Left ventricle myocardium inferior (tissue), 1 donor: ENCODE measurements around the gene CLCNKA. TPM values are rescaled to one million over a fixed set of nuclear protein-coding genes. Genes with fewer than 3 reads are reported as not detected.
"Not testable (repeated sequence)": the region's sequence is repeated elsewhere in the genome, so short reads cannot be mapped to it uniquely, and the experiment has no call there.

Experiments
- DNase-seq: peaks from one replicate; pipeline ENCODE4 v3.0.0-alpha.2; 2020
- H3K27ac ChIP-seq: fragments of 200-600 bp; replicated peaks from 2 replicates; pipeline ENCODE4 v1.8.0; 2021
- H3K27me3 ChIP-seq: fragments of 200-600 bp; 2 replicates; pipeline ENCODE4 v1.8.0; 2021; ENCODE audit warnings: low read depth
- H3K36me3 ChIP-seq: fragments of 200-600 bp; 2 replicates; pipeline ENCODE4 v1.8.0; 2021
- H3K4me1 ChIP-seq: fragments of 200-600 bp; 2 replicates; pipeline ENCODE4 v1.8.0; 2021
- H3K4me3 ChIP-seq: fragments of 200-600 bp; 2 replicates; pipeline ENCODE4 v1.8.0; 2021; ENCODE audit warnings: mild to moderate bottlenecking, moderate library complexity
- H3K9me3 ChIP-seq: fragments of 200-600 bp; replicated peaks from 2 replicates; pipeline ENCODE4 v1.8.0; 2021
- CTCF ChIP-seq: fragments of 200-600 bp; IDR thresholded peaks from 2 replicates; pipeline ENCODE4 v1.8.0; 2021; ENCODE audit warnings: antibody characterized with exemption, mild to moderate bottlenecking, borderline replicate concordance
- intact Hi-C: fragments of 100-400 bp; cut with micrococcal nuclease; formaldehyde crosslinking; loops from one replicate; pipeline ENCODE4 v1.11.0; 2022
- total RNA-seq: library from RNA; stranded (reverse); fragmentation: NEBNext Ultra II Directional; extraction: Animal tissue kit (Norgen Biotek cat#: 25700); gene quantifications from one replicate; pipeline ENCODE4 v1.2.1, GENCODE V29; 2021
- donor health status: DM: no; HTN: yes; CAD: no; lungs with severe emphysema.

Gene CLCNKA
- total RNA-seq, 1 donor from 2014 or later: 0.16 TPM

DNA sequence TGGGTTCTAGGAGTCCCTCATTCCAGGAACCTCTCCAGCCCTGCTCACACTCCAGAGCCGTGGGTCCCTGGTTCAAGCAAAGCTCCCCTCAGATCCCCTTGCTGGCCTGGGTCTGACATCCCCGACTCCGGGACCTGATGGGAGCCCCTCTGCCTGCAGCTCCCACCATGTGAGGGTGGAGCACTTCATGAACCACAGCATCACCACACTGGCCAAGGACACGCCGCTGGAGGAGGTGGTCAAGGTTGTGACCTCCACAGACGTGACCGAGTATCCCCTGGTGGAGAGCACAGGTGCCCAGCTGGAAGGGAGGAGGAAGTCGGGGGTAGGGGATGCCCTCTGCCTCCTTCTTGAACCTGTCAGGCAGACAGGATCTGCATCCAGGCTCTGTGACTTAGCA is 9.7 kb downstream of the CLCNKA start:
- no peak for TF ChIP-seq CTCF
- DNase-seq: no peak
- Histone ChIP-seq H3K4me3 (no peak overlapping the region), H3K4me1 (peaks cover 19% of the 10 kb centered on the region), H3K36me3 (no peaks in the 10 kb centered on the region), H3K27ac (no peak overlapping the region), H3K9me3 (no peaks in the 10 kb centered on the region), H3K27me3 (peaks cover 30% of the 10 kb centered on the region)
- intact Hi-C loops: no loop called here

- intact Hi-C loops: no loop called here
- Histone ChIP-seq H3K9me3 (no peaks in the 10 kb centered on the region), H3K4me3 (no peak overlapping the region), H3K27ac (no peak overlapping the region), H3K36me3 (no peaks in the 10 kb centered on the region), H3K27me3 (peaks cover 21% of the 10 kb centered on the region), H3K4me1 (peaks cover 10% of the 10 kb centered on the region)
- peak; percentile 87 for DNase-seq
- peak; percentile 98 for TF ChIP-seq CTCF
Observed at GRCh38 chr1:16032388-16033102, 10.7 kb downstream of the CLCNKA start.

- H3K9me3 ChIP-seq, H3K4me3 ChIP-seq, DNase-seq, intact Hi-C loops, H3K27ac ChIP-seq, H3K36me3 ChIP-seq: not testable (repeated sequence)
- Histone ChIP-seq H3K4me1 (peaks cover 10% of the 10 kb centered on the region), H3K27me3 (peaks cover 21% of the 10 kb centered on the region)
Observed at GRCh38 chr1:16033103-16033632, 11.3 kb downstream of the CLCNKA start.

DNA sequence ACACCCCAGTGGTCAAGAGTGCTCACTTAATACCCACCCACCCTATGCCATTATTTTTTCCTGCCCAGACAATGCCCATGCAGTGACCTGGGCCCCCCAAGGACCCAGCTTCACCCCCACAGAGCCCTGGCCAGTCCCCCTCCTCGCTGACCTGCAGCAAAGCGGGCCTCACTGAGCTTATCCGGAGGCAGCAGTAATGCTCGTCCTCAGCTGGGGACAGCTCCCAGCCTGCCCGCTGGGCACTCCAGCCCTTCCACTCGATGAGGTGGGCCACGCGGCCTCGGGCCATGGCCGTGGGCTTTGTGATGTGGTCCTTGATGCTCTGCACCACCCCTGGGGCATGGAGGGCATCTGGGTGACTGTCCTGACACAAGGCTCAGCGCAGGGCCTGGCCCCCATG is 14.6 kb downstream of the CLCNKA start:
- H3K36me3 ChIP-seq, H3K27me3 ChIP-seq, intact Hi-C loops, DNase-seq, H3K27ac ChIP-seq, H3K4me3 ChIP-seq, H3K9me3 ChIP-seq: not testable (repeated sequence)
- H3K4me1 ChIP-seq: peaks cover 10% of the 10 kb centered on the region

DNA sequence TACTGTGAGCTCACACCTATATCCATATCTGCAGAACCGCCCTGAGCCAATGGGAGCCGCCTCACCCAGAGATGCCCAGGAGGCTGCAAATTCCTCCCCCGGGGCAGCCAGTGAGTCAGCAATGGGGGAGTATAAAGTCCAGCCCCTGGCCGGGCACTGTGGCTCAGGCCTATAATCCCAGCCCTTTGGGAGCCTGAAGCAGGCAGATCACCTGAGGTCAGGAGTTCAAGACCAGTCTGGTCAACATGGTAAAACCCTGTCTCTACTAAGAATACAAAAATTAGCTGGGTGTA is 16.7 kb downstream of the CLCNKA start:
- Histone ChIP-seq H3K27me3 (no peaks in the 10 kb centered on the region), H3K36me3 (no peaks in the 10 kb centered on the region), H3K27ac (no peak overlapping the region), H3K4me3 (no peak overlapping the region), H3K9me3 (no peaks in the 10 kb centered on the region), H3K4me1 (no peaks in the 10 kb centered on the region)
- no peak for TF ChIP-seq CTCF
- DNase-seq: no peak
- intact Hi-C loops: no loop called here

GRCh38 chr1:16039871-16040270 is 18.0 kb downstream of the CLCNKA start:
- H3K36me3 ChIP-seq, intact Hi-C loops, H3K4me3 ChIP-seq, DNase-seq, H3K4me1 ChIP-seq, H3K9me3 ChIP-seq, H3K27ac ChIP-seq, H3K27me3 ChIP-seq: not testable (repeated sequence)

GRCh38 chr1:16041200-16041599 is 19.4 kb downstream of the CLCNKA start:
- no peak for TF ChIP-seq CTCF
- Histone ChIP-seq H3K4me3 (no peak overlapping the region), H3K36me3 (no peaks in the 10 kb centered on the region), H3K9me3 (no peaks in the 10 kb centered on the region), H3K27ac (no peak overlapping the region), H3K27me3 (no peaks in the 10 kb centered on the region), H3K4me1 (no peaks in the 10 kb centered on the region)
- DNase-seq: no peak
- intact Hi-C loops: no loop called here
